ENCODE measurements around the gene CBX5.

- TF ChIP-seq CTCF (conservative IDR thresholded peaks at IDR 0.05 in 1 of 2, IDR thresholded peaks at IDR 0.05 in 1 of 2; ENCODE audit: low read depth in 1 of 2, low read length in 2 of 2) (no peak), EZH2 (IDR thresholded peaks at IDR 0.05; ENCODE audit: low read length, missing control alignments) (no peak)
These were observed 79.5 kb downstream of the CBX5 start for GRCh38 chr12:54200412-54200811.
